H9 (cell line): ENCODE measurements around the gene STX8. TPM values are rescaled to one million over a fixed set of nuclear protein-coding genes. Genes with fewer than 3 reads are reported as not detected.

Experiments used
- DNase-seq: peaks from one replicate; pipeline ENCODE4 v3.0.0-alpha.2; 2017
- H2AFZ ChIP-seq: one replicate; pipeline ENCODE4 v1.6.1; 2013; ENCODE audit warnings: mild to moderate bottlenecking, low read length, control low read depth, moderate library complexity
- H2AK5ac ChIP-seq: 2 replicates; pipeline ENCODE4 v1.6.1; 2013; ENCODE audit warnings: low read length, control low read depth, mixed read lengths; ENCODE audit not compliant: insufficient read length
- H2BK120ac ChIP-seq: one replicate; pipeline ENCODE4 v1.6.1; 2013; ENCODE audit warnings: low read depth, mild to moderate bottlenecking, low read length, control low read depth, inconsistent platforms; ENCODE audit not compliant: poor library complexity, severe bottlenecking
- H2BK12ac ChIP-seq: 2 replicates; pipeline ENCODE4 v1.6.1; 2013; ENCODE audit warnings: low read length, control low read depth, mixed read lengths, low read depth; ENCODE audit not compliant: insufficient read length
- H2BK15ac ChIP-seq: 2 replicates; pipeline ENCODE4 v1.6.1; 2013; ENCODE audit warnings: low read depth, low read length, control low read depth
- H2BK20ac ChIP-seq: one replicate; pipeline ENCODE4 v1.6.1; 2013; ENCODE audit warnings: low read depth, mild to moderate bottlenecking, low read length, control low read depth, inconsistent platforms; ENCODE audit not compliant: poor library complexity, severe bottlenecking
- H2BK5ac ChIP-seq: 2 replicates; pipeline ENCODE4 v1.6.1; 2013; ENCODE audit warnings: low read length, control low read depth, mixed read lengths; ENCODE audit not compliant: insufficient read length
- H3K14ac ChIP-seq: 2 replicates; pipeline ENCODE4 v1.6.1; 2013; ENCODE audit warnings: low read length, control low read depth; ENCODE audit not compliant: insufficient read depth
- H3K18ac ChIP-seq: 2 replicates; pipeline ENCODE4 v1.6.1; 2013; ENCODE audit warnings: low read depth, mild to moderate bottlenecking, mixed read lengths, low read length, control low read depth; ENCODE audit not compliant: insufficient read length
- H3K23ac ChIP-seq: 2 replicates; pipeline ENCODE4 v1.6.1; 2013; ENCODE audit warnings: low read length, control low read depth, mixed read lengths, low read depth; ENCODE audit not compliant: insufficient read length
- H3K23me2 ChIP-seq: 2 replicates; pipeline ENCODE4 v1.6.1; 2013; ENCODE audit warnings: low read depth, mild to moderate bottlenecking, mixed read lengths, low read length, control low read depth; ENCODE audit not compliant: insufficient read length, poor library complexity, severe bottlenecking
- H3K27ac ChIP-seq: 2 replicates; pipeline ENCODE4 v1.5.1; 2013; ENCODE audit warnings: low read length, control low read depth, mixed read lengths, low read depth; ENCODE audit not compliant: insufficient read length
- H3K27me3 ChIP-seq: 2 replicates; pipeline ENCODE4 v1.6.1; 2013; ENCODE audit warnings: low read length, control low read depth, inconsistent platforms; ENCODE audit not compliant: insufficient read depth
- H3K4ac ChIP-seq: 2 replicates; pipeline ENCODE4 v1.6.1; 2013; ENCODE audit warnings: low read depth, mild to moderate bottlenecking, control low read depth, inconsistent platforms, low read length, moderate library complexity
- H3K4me1 ChIP-seq: 2 replicates; pipeline ENCODE4 v1.6.1; 2013; ENCODE audit warnings: low read length, control low read depth, inconsistent platforms; ENCODE audit not compliant: insufficient read depth
- H3K4me2 ChIP-seq: 2 replicates; pipeline ENCODE4 v1.6.1; 2013; ENCODE audit warnings: low read length, control low read depth, mixed read lengths; ENCODE audit not compliant: insufficient read length, insufficient read depth
- H3K56ac ChIP-seq: 2 replicates; pipeline ENCODE4 v1.6.1; 2013; ENCODE audit warnings: low read depth, mild to moderate bottlenecking, mixed read lengths, low read length, control low read depth; ENCODE audit not compliant: insufficient read length
- H3K79me1 ChIP-seq: 2 replicates; pipeline ENCODE4 v1.6.1; 2013; ENCODE audit warnings: low read depth, mild to moderate bottlenecking, moderate library complexity, low read length, control low read depth, inconsistent platforms; ENCODE audit not compliant: insufficient read depth, poor library complexity, severe bottlenecking
- H3K79me2 ChIP-seq: 2 replicates; pipeline ENCODE4 v1.6.1; 2013; ENCODE audit warnings: low read length, control low read depth, inconsistent platforms; ENCODE audit not compliant: insufficient read depth
- H3K9ac ChIP-seq: 2 replicates; pipeline ENCODE4 v1.6.1; 2013; ENCODE audit warnings: low read length, control low read depth, mixed read lengths; ENCODE audit not compliant: insufficient read length; ENCODE audit errors: extremely low read depth
- H3K9me3 ChIP-seq: one replicate; pipeline ENCODE4 v1.6.1; 2013; ENCODE audit warnings: low read depth, low read length, inconsistent platforms; ENCODE audit not compliant: control insufficient read depth
- H3T11ph ChIP-seq: one replicate; pipeline ENCODE4 v1.6.1; 2013; ENCODE audit warnings: mild to moderate bottlenecking, low read length, control low read depth, inconsistent platforms
- H4K20me1 ChIP-seq: one replicate; pipeline ENCODE4 v1.6.1; 2013; ENCODE audit not compliant: control insufficient read depth, insufficient read length, insufficient read depth
- H4K5ac ChIP-seq: 2 replicates; pipeline ENCODE4 v1.6.1; 2013; ENCODE audit warnings: low read depth, mild to moderate bottlenecking, mixed read lengths, low read length, control low read depth; ENCODE audit not compliant: insufficient read length
- H4K8ac ChIP-seq: replicated peaks from 2 replicates; pipeline ENCODE4 v1.6.1; 2013; ENCODE audit warnings: low read length, control low read depth, mixed read lengths, low read depth; ENCODE audit not compliant: insufficient read length
- H4K91ac ChIP-seq: 2 replicates; pipeline ENCODE4 v1.6.1; 2013; ENCODE audit warnings: low read depth, mild to moderate bottlenecking, moderate library complexity, mixed read lengths, low read length, control low read depth; ENCODE audit not compliant: insufficient read length
- H3K27ac Mint-ChIP-seq, 3 experiments: 2 replicates in 2 of 3; 3 replicates in 1 of 3; pipeline ENCODE4 v1.8.0; 2020 to 2021; ENCODE audit warnings: mixed read lengths in 3 of 3, mild to moderate bottlenecking in 1 of 3, moderate library complexity in 1 of 3
- H3K27me3 Mint-ChIP-seq: 2 replicates; pipeline ENCODE4 v1.8.0; 2021; ENCODE audit warnings: low read depth, mild to moderate bottlenecking, moderate library complexity, mixed read lengths
- H3K36me3 Mint-ChIP-seq, 3 experiments: 2 replicates in 2 of 3; 3 replicates in 1 of 3; pipeline ENCODE4 v1.8.0; 2020 to 2021; ENCODE audit warnings: low read depth in 3 of 3, mixed read lengths in 3 of 3; ENCODE audit not compliant: insufficient read depth in 1 of 3
- H3K4me1 Mint-ChIP-seq, 2 experiments: 2 replicates each; pipeline ENCODE4 v1.8.0; 2020; ENCODE audit warnings: mixed read lengths in 2 of 2
- H3K4me3 Mint-ChIP-seq, 2 experiments: 2 replicates in 1 of 2; 3 replicates in 1 of 2; pipeline ENCODE4 v1.8.0; 2020 to 2021; ENCODE audit warnings: mild to moderate bottlenecking in 2 of 2, mixed read lengths in 2 of 2, moderate library complexity in 1 of 2
- H3K9me3 Mint-ChIP-seq, 2 experiments: 2 replicates in 1 of 2; 3 replicates in 1 of 2; pipeline ENCODE4 v1.8.0; 2020; ENCODE audit warnings: mild to moderate bottlenecking in 2 of 2, mixed read lengths in 2 of 2, moderate library complexity in 1 of 2
- WGBS: extraction: QIAGEN DNeasy Blood & Tissue Kit; methylation state at CpG from one replicate; pipeline ENCODE4 v1.1.7; 2013; ENCODE audit warnings: missing lambda C conversion rate, low lambda C conversion rate, mixed read lengths; ENCODE audit not compliant: insufficient read length; ENCODE audit errors: extremely low coverage; 5-methylcytosine and 5-hydroxymethylcytosine counted together
- total RNA-seq: library from RNA; stranded (reverse); gene quantifications from 2 replicates; pipeline ENCODE4 v1.2.1, GENCODE V29; 2021
- TF ChIP-seq, protein P1 (sequence below): fragments of 200-600 bp; sonication (generic); conservative IDR thresholded peaks from 3 replicates; pipeline ENCODE4 v1.8.0; 2021; ENCODE audit warnings: antibody characterized with exemption, mild to moderate bottlenecking

The STX8 gene
- total RNA-seq, 1 experiment from 2014 or later, result 55.1 TPM

DNA sequence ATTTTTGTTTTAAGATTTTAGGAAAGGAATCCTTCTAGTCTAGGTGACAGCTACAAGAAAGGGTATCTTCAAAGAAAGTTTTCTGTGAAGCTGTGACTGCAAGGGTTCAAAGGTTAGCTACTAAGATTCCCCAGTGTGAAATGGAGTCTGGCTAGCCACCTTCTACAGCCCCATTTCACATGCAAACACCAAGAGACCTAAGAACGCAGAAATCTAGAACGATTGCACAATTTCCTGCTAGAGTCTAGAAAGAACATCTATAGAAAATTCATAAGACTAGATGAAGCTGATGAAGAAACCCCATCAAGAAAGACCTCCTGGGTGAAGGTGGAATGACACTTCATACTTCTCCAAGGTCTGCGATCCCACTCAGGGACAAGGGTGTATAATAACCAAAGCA is 77.1 kb downstream of the STX8 start:
- Histone ChIP-seq H3K9me3 (no peaks in the 10 kb centered on the region), H2BK12ac (no peak overlapping the region), H3K79me1 (no peaks in the 10 kb centered on the region), H4K20me1 (no peaks in the 10 kb centered on the region), H2AK5ac (no peak overlapping the region), H2AFZ (no peak overlapping the region), H3K27ac (no peak overlapping the region), H3K79me2 (no peaks in the 10 kb centered on the region), H3K23me2 (no peaks in the 10 kb centered on the region), H3K18ac (no peak overlapping the region), H4K5ac (no peak overlapping the region), H3K4ac (no peak overlapping the region), H3K14ac (no peak overlapping the region), H3K4me1 (no peaks in the 10 kb centered on the region), H3K27me3 (no peaks in the 10 kb centered on the region), H3K23ac (no peak overlapping the region), H2BK20ac (no peak overlapping the region), H2BK15ac (no peak overlapping the region), H2BK120ac (no peak overlapping the region), H4K8ac (no peak overlapping the region), H3K9ac (no peak overlapping the region), H3K56ac (no peak overlapping the region), H3K4me2 (no peak overlapping the region), H3T11ph (no peak overlapping the region), H2BK5ac (no peak overlapping the region), H4K91ac (no peak overlapping the region)
- no peaks in the 10 kb centered on the region; a peak in 2 of 7 replicates for H3K36me3 Mint-ChIP-seq
- no peak overlapping the region for H3K27ac Mint-ChIP-seq
- H3K27me3 Mint-ChIP-seq, result no peaks in the 10 kb centered on the region
- no peaks in the 10 kb centered on the region for H3K9me3 Mint-ChIP-seq
- no CpG with 5 or more reads among the region's 3 CpGs for WGBS
- DNase-seq, result no peak
- TF ChIP-seq, protein P1, sequence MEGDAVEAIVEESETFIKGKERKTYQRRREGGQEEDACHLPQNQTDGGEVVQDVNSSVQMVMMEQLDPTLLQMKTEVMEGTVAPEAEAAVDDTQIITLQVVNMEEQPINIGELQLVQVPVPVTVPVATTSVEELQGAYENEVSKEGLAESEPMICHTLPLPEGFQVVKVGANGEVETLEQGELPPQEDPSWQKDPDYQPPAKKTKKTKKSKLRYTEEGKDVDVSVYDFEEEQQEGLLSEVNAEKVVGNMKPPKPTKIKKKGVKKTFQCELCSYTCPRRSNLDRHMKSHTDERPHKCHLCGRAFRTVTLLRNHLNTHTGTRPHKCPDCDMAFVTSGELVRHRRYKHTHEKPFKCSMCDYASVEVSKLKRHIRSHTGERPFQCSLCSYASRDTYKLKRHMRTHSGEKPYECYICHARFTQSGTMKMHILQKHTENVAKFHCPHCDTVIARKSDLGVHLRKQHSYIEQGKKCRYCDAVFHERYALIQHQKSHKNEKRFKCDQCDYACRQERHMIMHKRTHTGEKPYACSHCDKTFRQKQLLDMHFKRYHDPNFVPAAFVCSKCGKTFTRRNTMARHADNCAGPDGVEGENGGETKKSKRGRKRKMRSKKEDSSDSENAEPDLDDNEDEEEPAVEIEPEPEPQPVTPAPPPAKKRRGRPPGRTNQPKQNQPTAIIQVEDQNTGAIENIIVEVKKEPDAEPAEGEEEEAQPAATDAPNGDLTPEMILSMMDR, result no peak
- H3K4me3 Mint-ChIP-seq, result no peak overlapping the region
- H3K4me1 Mint-ChIP-seq, result no peaks in the 10 kb centered on the region
